ENCODE data around the gene NUP98.

NUP98 gene

DNA sequence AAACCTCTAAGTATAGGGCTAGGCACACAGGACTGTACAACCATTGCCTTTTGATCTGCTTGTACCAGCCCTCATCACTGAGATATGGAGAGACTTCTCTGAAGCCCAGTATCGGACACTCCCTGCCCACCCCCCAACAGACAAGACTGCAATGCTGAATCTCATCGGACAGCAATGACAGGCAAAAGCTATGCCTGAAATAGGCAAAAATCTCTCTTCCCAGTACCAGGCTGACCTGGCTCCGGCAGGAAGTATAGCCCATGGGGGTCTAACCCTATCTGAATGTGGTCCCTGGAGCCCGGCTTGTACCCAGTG is 37.0 kb upstream of the NUP98 start:
- TF ChIP-seq, protein P1, sequence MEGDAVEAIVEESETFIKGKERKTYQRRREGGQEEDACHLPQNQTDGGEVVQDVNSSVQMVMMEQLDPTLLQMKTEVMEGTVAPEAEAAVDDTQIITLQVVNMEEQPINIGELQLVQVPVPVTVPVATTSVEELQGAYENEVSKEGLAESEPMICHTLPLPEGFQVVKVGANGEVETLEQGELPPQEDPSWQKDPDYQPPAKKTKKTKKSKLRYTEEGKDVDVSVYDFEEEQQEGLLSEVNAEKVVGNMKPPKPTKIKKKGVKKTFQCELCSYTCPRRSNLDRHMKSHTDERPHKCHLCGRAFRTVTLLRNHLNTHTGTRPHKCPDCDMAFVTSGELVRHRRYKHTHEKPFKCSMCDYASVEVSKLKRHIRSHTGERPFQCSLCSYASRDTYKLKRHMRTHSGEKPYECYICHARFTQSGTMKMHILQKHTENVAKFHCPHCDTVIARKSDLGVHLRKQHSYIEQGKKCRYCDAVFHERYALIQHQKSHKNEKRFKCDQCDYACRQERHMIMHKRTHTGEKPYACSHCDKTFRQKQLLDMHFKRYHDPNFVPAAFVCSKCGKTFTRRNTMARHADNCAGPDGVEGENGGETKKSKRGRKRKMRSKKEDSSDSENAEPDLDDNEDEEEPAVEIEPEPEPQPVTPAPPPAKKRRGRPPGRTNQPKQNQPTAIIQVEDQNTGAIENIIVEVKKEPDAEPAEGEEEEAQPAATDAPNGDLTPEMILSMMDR (IDR thresholded peaks at IDR 0.05; ENCODE audit: low read length, missing control alignments): no peak
- H3K4me3 ChIP-seq (replicated peaks; ENCODE audit: low read depth, low read length): no peak overlapping the region
- no peak for DNase-seq (ENCODE audit: low read depth)

DNA sequence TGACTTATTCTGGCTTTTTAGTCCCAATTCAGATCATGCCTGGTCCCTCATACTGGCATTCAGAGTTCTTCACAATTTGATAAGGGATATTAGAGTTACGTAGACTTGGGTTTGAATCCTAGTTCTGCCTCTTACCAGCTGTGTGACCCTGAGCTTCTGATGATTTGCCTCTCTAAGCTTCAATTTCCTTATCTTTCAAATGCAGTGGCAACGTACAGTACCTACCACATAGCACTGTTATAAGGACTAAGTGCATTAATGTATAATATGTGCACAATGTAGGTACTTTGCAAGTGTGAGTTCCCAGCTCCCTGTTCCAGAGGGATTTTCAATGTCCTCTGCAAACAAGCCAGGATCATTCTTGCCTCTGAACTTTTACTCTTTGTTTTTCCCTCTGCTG is 36.1 kb upstream of the NUP98 start:
- H3K4me3 ChIP-seq (replicated peaks; ENCODE audit: low read depth, low read length): no peak overlapping the region
- TF ChIP-seq, protein P1 (IDR thresholded peaks at IDR 0.05; ENCODE audit: low read length, missing control alignments): no peak

DNA sequence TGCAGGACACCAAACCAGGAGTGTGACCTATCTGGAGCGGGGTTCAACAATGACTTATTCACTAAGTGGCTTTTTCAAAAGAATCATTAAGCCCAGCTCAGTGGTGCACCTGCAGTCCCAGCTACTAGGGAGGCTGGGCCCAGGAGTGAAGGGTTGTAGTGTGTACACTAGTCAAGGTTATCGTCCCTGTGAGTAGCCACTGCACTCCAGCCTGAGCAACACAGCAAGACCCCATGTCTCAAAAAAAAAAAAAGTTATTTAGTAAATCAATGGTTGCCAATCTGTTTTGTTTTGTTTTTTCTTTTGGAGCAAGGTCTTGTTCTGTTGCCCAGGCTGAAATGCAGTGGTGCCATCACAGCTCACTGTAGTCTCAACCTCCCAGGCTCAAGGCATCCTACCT is 35.5 kb upstream of the NUP98 start:
- DNase-seq (ENCODE audit: low read depth): no peak
- no peak overlapping the region for H3K4me3 ChIP-seq (replicated peaks; ENCODE audit: low read depth, low read length)
- TF ChIP-seq, protein P1 (IDR thresholded peaks at IDR 0.05; ENCODE audit: low read length, missing control alignments): no peak

More for the DNA sequence above, 36.1 kb upstream of the NUP98 start:
- no peak for DNase-seq (ENCODE audit: low read depth)

DNA sequence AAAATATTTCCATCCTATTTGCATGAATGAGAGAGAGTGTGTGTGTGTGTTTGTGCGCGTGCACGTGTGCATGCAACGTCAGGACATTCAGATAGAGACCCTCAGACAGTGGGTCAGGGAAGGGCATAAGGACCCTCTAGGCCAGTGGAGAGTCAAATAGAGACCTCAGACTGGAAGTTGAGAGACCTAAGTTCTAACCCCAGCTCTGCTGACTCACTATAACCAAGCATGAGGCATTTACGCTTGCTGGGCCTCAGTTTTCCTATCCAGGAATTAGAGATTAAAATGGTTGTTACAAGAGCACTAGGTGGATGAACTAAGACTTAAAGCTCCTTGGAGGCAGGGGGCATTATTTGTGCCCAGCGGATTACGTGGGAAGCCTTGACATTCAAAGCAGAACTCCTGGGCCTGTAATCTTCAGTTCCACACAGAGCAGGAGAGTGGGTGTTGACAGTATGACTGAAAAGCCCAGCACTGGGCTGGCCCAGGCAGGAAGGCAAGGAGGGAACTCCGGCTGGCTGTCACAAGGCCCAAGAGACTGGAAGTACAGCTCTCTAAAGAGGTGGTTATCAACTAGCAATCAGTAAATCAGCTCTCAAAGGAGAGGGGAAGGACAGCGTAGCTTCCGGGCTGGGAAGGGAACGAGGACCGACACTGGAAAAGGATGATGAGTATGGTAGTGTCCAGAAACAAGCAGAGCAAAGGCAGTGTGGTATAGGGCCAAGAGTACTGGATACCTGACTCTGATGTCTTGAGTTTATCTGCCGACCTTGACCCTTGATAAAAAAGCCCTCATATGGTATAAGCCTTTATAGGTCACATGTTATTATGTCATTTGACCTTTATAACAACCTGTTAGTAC is 34.3 kb upstream of the NUP98 start:
- TF ChIP-seq, protein P1 (IDR thresholded peaks at IDR 0.05; ENCODE audit: low read length, missing control alignments): no peak
- H3K4me3 ChIP-seq (replicated peaks; ENCODE audit: low read depth, low read length): no peak overlapping the region
- DNase-seq (ENCODE audit: low read depth): no peak

DNA sequence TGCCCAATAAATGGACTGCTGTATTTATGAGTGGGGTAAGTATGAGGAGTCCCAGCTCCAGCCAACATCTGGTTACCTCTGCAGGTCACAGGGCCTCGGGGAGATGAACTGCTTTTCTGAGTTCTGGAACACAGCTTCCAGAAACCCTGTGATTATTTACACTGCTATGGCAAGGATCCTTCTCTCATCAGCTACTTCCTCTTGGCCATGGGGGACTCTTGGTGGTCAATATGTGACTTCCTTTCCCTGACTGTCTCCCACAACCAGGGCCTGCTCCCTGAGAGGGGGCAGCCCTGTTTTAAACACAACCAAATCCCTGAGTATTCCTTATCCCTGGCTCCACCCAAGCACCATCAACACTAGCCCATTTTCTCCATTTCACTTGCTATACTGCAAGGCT is 33.4 kb upstream of the NUP98 start:
- no peak overlapping the region for H3K4me3 ChIP-seq (replicated peaks; ENCODE audit: low read depth, low read length)
- no peak for DNase-seq (ENCODE audit: low read depth)
- TF ChIP-seq, protein P1 (IDR thresholded peaks at IDR 0.05; ENCODE audit: low read length, missing control alignments): no peak

DNA sequence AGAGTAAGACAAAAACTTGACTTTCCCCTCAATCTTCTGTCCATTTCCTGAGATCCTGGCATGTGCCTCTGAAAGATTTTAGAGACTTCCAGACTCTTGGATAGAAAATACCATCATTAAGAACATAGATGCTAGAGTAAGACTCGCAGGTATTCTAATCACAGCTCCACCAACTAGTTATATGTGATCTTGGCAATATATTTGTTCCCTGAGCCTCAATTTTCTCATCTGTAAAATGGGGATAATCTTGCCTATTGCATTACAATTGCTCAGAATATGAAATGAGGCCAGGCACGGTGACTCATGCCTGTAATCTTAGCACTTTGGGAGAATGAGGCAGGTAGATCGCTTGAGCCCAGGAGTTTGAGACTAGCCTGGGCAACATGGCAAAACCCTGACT is 32.7 kb upstream of the NUP98 start:
- no peak overlapping the region for H3K4me3 ChIP-seq (replicated peaks; ENCODE audit: low read depth, low read length)
- no peak for DNase-seq (ENCODE audit: low read depth)
- TF ChIP-seq, protein P1 (IDR thresholded peaks at IDR 0.05; ENCODE audit: low read length, missing control alignments): no peak

Measured in fibroblast of pulmonary artery (primary cell).